NCI-H748 treated with DMSO at 0.1 percent for 48 hours (cell line): ENCODE results near the gene NSD2.
"Not testable (repeated sequence)": the region's sequence is repeated elsewhere in the genome, so short reads cannot be mapped to it uniquely, and the experiment has no call there.

Experiments
- DNase-seq: peaks from one replicate; lab custom pipeline; 2025; lab: John Stamatoyannopoulos, UW

Gene NSD2

GRCh38 chr4:1985780-1986577 lies 114.8 kb downstream of the NSD2 start:
- DNase-seq, result no peak

DNA sequence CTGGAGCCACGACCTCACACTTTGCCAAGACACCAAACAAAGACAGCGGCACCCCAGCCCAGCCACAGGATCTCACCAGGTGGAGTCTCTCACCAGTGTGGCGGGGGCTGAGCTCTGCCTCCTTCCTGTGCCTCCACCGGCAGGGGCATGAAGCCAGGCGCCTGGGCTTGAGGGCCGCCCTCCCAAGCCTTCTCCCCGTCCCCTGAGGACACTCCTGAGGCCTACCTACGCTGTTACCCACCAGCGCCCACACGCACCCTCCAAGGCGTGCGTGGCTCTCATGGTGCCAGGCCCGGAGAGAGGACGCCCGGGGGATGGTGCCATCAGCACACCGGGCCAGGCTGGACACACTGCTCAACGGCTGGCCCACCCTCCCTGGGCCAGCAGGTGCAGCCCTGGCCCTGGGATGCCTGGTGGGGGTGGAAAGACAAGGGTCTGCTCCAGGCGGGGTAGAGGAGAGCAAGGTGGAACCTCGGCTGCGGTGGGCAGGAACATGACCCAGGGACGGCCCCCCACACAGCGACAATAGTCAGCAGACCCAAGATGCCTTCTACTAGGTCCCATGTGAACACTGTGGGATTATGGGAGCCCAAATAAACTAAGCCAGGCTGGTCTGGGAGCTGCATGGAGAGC lies 115.5 kb downstream of the NSD2 start:
- DNase-seq, result no peak

DNA sequence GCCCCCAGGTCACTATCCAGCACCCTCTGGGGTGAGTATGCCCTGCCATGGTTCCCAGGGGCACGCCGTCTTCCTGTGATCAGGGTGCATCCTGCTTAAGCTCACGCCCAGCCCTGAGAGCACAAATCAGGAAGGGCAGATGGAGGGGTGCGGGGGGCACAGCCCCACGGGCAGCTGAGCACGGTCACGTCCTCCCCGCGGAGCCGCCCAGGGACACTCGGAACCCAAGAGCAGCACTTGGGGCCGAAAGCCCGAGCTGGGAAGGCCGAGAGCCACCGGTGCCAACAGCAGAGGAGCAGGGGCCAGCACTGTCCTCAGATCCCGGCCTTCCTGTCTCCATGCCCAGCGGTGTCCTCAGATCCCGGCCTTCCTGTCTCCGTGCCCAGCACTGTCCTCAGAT lies 116.1 kb downstream of the NSD2 start:
- DNase-seq, result no peak

GRCh38 chr4:1987721-1988326 lies 116.6 kb downstream of the NSD2 start:
- no peak for DNase-seq

DNA sequence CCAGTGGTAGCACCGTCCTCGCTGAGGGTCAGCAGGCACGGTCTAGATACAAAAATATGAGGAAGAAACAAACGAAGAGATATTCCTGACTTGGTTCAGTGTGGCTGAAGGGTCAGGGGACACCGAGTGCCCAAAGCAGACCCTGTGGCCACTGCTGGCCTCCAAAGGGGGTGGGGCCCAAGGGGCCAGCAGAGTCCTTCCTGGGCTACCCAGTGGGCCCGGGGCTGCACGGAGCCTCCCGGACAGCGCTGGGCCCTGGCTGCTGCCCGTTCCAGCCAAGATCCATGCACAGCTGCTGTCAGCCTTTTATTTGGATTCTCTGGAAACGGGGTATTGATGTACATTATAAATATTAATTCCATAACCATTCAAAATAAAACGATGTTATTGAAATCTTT lies 117.1 kb downstream of the NSD2 start:
- DNase-seq, result no peak

GRCh38 chr4:1989533-1990347 lies 118.5 kb downstream of the NSD2 start:
- no peak for DNase-seq

DNA sequence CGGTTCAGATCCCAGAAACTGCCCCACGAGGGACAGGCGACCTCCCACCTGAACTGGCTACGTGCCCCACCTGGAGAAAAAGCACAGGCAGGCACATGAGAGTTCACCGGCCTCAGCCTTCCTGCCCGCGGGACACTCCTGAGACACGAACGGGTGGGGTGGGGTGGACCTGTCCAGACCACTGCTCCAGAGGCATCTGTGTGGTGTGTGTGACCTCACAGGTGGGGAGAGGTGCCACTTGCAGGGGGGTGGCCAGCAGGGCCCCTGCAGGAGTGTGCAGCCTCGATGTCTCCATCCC lies 119.1 kb downstream of the NSD2 start:
- no peak for DNase-seq

DNA sequence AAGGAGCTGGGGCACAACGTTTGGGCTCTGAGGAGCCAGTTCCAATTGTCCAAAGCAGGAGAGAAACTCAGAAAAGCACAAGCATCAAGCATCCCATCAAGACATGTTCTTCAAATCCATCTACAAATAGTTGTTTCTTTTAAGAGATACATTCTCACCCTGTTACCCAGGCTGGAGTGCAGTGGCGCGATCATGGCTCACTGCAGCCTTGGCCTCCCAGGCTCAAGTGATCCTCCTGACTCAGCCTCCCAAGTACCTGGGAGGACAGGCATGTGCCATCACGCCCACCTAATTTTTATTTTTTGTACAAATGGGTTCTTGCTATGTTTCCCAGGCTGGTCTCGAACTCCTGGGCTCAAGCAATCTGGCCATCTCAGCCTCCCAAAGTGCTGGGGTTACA lies 119.5 kb downstream of the NSD2 start:
- no peak for DNase-seq

DNA sequence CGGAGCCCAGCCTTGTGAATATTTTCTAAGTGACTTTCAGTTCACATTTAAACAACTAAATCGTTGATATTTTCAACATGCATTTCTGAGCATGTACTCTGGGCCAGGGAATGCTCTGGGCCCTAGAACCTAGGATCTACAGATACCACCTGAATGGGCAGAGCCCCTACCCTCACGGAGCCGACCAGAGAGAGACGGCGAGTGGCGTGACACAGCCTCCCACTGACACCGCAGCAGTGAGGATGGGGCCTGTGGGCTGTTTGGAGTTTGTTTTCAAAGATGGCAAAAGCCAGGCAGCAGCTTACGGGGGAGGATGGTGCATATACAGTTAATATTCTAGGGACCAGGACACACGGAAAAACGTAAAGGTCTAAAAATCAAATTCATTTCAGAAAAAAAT lies 119.9 kb downstream of the NSD2 start:
- DNase-seq, result no peak

GRCh38 chr4:1991596-1992434 lies 120.6 kb downstream of the NSD2 start:
- DNase-seq, result no peak

- no peak for DNase-seq
Observed at GRCh38 chr4:1992468-1993168, 121.4 kb downstream of the NSD2 start.

DNA sequence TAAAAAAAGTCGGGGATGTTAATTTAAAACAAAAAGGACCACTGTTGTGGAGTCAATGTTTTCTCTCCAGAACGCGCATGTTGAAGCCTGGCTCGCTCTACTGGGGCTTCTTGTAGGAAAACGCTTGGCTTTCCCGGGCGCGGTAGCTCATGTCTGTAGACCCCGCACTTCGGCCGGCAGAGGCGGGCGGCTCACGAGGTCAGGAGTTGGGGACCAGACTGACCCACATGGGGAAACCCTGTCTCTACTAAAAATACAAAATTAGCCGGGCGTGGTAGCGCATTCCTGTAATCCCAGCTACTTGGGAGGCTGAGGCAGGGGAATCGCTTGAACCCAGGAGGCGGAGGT lies 122.0 kb downstream of the NSD2 start:
- no peak for DNase-seq

GRCh38 chr4:1993718-1994516 lies 122.7 kb downstream of the NSD2 start:
- not testable (repeated sequence) for DNase-seq

DNA sequence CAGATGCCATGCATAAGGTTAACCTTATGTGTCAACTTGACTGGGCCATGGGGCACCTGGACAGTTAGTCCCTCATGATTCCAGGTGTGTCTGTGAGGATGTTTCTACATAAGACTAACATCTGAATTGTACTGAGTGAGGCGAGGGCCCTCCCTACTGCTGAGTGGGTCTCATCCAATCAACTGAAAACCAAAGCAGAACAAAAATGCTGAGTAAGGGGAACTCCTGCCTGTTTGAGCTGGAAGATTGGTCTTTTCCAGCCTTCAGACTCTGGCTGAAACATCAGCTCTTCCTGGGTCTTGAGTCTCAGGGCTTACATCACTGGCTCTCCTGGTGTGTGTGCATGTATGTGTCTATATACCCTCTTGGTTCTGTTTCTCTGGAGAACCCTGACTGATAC lies 123.7 kb downstream of the NSD2 start:
- DNase-seq, result no peak

- no peak for DNase-seq
Observed at GRCh38 chr4:1996866-1997611, 125.8 kb downstream of the NSD2 start.

- no peak for DNase-seq
Observed at GRCh38 chr4:1997712-1998111, 126.5 kb downstream of the NSD2 start.

- no peak for DNase-seq
Observed at GRCh38 chr4:1998296-1998695, 127.1 kb downstream of the NSD2 start.

- not testable (repeated sequence) for DNase-seq
Observed at GRCh38 chr4:1999308-1999707, 128.1 kb downstream of the NSD2 start.

GRCh38 chr4:2003361-2003760 lies 132.2 kb downstream of the NSD2 start:
- DNase-seq, result not testable (repeated sequence)

DNA sequence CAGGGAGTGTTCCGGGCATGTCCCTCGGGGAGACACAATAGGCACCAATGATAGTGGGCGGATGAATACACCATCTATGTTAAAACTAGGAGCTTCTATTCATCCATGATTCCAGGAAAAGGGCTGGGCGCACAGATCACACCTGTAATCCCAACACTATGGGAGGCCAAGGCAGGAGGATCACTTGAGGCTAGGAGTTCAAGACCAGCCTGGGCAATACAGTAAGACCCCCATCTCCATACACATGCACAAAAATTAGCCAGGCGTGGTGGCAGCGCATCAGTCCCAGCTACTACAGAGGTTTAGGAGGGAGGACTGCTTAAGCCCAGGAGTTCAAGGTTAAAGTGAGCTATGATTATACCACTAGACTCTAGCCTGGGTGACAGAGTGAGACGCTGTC lies 135.2 kb downstream of the NSD2 start:
- no peak for DNase-seq
